T1000 (cell line): ENCODE measurements around the gene GGA1.

Experiments
- DNase-seq: peaks from one replicate; lab custom pipeline; 2025; ENCODE audit warnings: mixed read lengths; lab: John Stamatoyannopoulos, UW

Gene GGA1

GRCh38 chr22:37608477-37609239 is at the start of gene GGA1:
TSS of gene GGA1 (plus strand) at chr22:37608834. CDS start at chr22:37608861, 27 bp downstream.
- peak; percentile 90 for DNase-seq

- no peak for DNase-seq
Observed at GRCh38 chr22:37559521-37559900, 49.1 kb upstream of the GGA1 start.

- peak; percentile 25 for DNase-seq
Observed at GRCh38 chr22:37559901-37560607, 48.6 kb upstream of the GGA1 start, which contains the start of gene CDC42EP1. TSS of gene CDC42EP1 (plus strand) at chr22:37560480. CDS start at chr22:37566350, 5,870 bp downstream.

- DNase-seq = no peak
Observed at GRCh38 chr22:37560608-37561211, 47.9 kb upstream of the GGA1 start.

- DNase-seq = peak; percentile 68
Observed at GRCh38 chr22:37561212-37562048, 47.2 kb upstream of the GGA1 start.

GRCh38 chr22:37562049-37562875 is 46.4 kb upstream of the GGA1 start:
- no peak for DNase-seq

GRCh38 chr22:37563153-37564081 is 45.2 kb upstream of the GGA1 start:
- peak; percentile 80 for DNase-seq

GRCh38 chr22:37564111-37564711 is 44.4 kb upstream of the GGA1 start:
- DNase-seq = peak; percentile 13

- no peak for DNase-seq
Observed at GRCh38 chr22:37565830-37566229, 42.8 kb upstream of the GGA1 start.

GRCh38 chr22:37566329-37566837 is 42.3 kb upstream of the GGA1 start:
- no peak for DNase-seq

GRCh38 chr22:37566903-37567798 is 41.5 kb upstream of the GGA1 start:
- DNase-seq = peak; percentile 25

GRCh38 chr22:37568012-37568411 is 40.6 kb upstream of the GGA1 start:
- no peak for DNase-seq

- no peak for DNase-seq
Observed at GRCh38 chr22:37568448-37569008, 40.1 kb upstream of the GGA1 start.

GRCh38 chr22:37569009-37569920 is 39.4 kb upstream of the GGA1 start:
- DNase-seq = no peak

- no peak for DNase-seq
Observed at GRCh38 chr22:37569921-37570660, 38.5 kb upstream of the GGA1 start.

GRCh38 chr22:37570661-37570976 is 38.0 kb upstream of the GGA1 start:
- DNase-seq = no peak
